HCT116 (cell line): ENCODE measurements around the gene ZNF292. TPM values are rescaled to one million over a fixed set of nuclear protein-coding genes. Genes with fewer than 3 reads are reported as not detected.

ENCODE experiments used
- ATAC-seq: fragments of 200-7000 bp; cut with Tn5 transposase; 2 replicates; pipeline ENCODE4 v1.9.1; 2020; ENCODE audit warnings: mild to moderate bottlenecking, moderate library complexity
- BruUV-seq: library from RNA; stranded (reverse); fragments of 400-500 nt; replicated peaks from 2 replicates; lab custom pipeline; 2021; lab: Mats Ljungman, UMichigan
- CTCF ChIA-PET: fragments of 300-600 bp; sonication (Branson Sonifier 250); formaldehyde crosslinking; loops from one replicate; lab custom pipeline; 2021; ENCODE audit warnings: antibody characterized with exemption; lab: Charles Lee
- POLR2A ChIA-PET: fragments of 300-600, 350-600 bp; sonication (Branson Sonifier 250); formaldehyde crosslinking; loops from one replicate; lab custom pipeline; 2021; ENCODE audit warnings: antibody characterized with exemption; lab: Charles Lee
- RAD21 ChIA-PET, 2 experiments: fragments of 300-600 bp; sonication (Branson Sonifier 250); formaldehyde crosslinking; loops; one replicate each; lab custom pipeline; 2023; ENCODE audit warnings: low total read pairs in 2 of 2; ENCODE audit not compliant: uncharacterized antibody in 2 of 2, unreplicated experiment in 2 of 2, low non-redundant PET in 1 of 2; lab: Charles Lee
- DNase-seq: peaks from one replicate; pipeline ENCODE4 v3.0.0-alpha.2; 2010; ENCODE audit warnings: low read depth, low spot score
- H2AFZ ChIP-seq: fragments of 200-600 bp; shearing (Covaris generic), sonication (generic); 2 replicates; pipeline ENCODE4 v1.6.1; 2017; ENCODE audit warnings: low read depth, mixed run types, mixed read lengths, antibody characterized with exemption, low read length; ENCODE audit not compliant: poor library complexity, severe bottlenecking
- H3K27ac ChIP-seq: 2 replicates; pipeline ENCODE4 v1.5.1; 2012; ENCODE audit warnings: low read depth, low read length
- H3K27me3 ChIP-seq: fragments of 200-600 bp; sonication (generic); 2 replicates; pipeline ENCODE4 v1.6.1; 2016; ENCODE audit warnings: mixed run types, low read length, mixed read lengths; ENCODE audit not compliant: insufficient read depth
- H3K36me3 ChIP-seq, 2 experiments: fragments of 200-500 bp in 1 of 2; fragments of 200-600 bp in 1 of 2; sonication (Bioruptor generic) in 1 of 2; sonication (generic) in 1 of 2; 2 replicates each; pipeline versions ENCODE4 v1.5.1 to v1.6.1; 2014 to 2016; ENCODE audit warnings: low read length in 2 of 2, inconsistent platforms in 1 of 2, mixed read lengths in 1 of 2, mixed run types in 1 of 2; ENCODE audit not compliant: insufficient read depth in 2 of 2, control insufficient read depth in 1 of 2
- H3K4me1 ChIP-seq, 2 experiments: fragments of 200-600 bp in 1 of 2; sonication (generic) in 1 of 2; 2 replicates each; pipeline versions ENCODE4 v1.5.1 to v1.6.1; 2012 to 2017; ENCODE audit warnings: low read length in 2 of 2, inconsistent platforms in 1 of 2, mild to moderate bottlenecking in 1 of 2, mixed read lengths in 1 of 2, mixed run types in 1 of 2, moderate library complexity in 1 of 2; ENCODE audit not compliant: insufficient read depth in 2 of 2, control insufficient read depth in 1 of 2
- H3K4me2 ChIP-seq: fragments of 200-600 bp; sonication (generic); 2 replicates; pipeline ENCODE4 v1.6.1; 2017; ENCODE audit warnings: mixed run types, low read length, mixed read lengths
- H3K4me3 ChIP-seq, 2 experiments: fragments of 200-600 bp in 1 of 2; sonication (generic) in 1 of 2; replicated peaks in 1 of 2; 2 replicates each; pipeline ENCODE4 v1.5.1; 2011 to 2016; ENCODE audit warnings: low read length in 2 of 2, control low read depth in 1 of 2, low read depth in 1 of 2, mild to moderate bottlenecking in 1 of 2, mixed read lengths in 1 of 2, mixed run types in 1 of 2
- H3K79me2 ChIP-seq: fragments of 200-600 bp; sonication (generic); 2 replicates; pipeline ENCODE4 v1.6.1; 2017; ENCODE audit warnings: mild to moderate bottlenecking, mixed run types, low read length, moderate library complexity, mixed read lengths; ENCODE audit not compliant: insufficient read depth
- H3K9ac ChIP-seq: fragments of 200-600 bp; sonication (generic); 2 replicates; pipeline ENCODE4 v1.6.1; 2016; ENCODE audit warnings: low read length, mixed read lengths
- H3K9me2 ChIP-seq: fragments of 200-600 bp; sonication (generic), shearing (Covaris generic); 2 replicates; pipeline ENCODE4 v1.6.1; 2017; ENCODE audit warnings: mixed run types, mild to moderate bottlenecking, moderate library complexity; ENCODE audit not compliant: insufficient read depth
- H3K9me3 ChIP-seq, 2 experiments: fragments of 200-500 bp in 1 of 2; fragments of 200-600 bp in 1 of 2; sonication (Bioruptor generic) in 1 of 2; sonication (generic) in 1 of 2; 2 replicates each; pipeline ENCODE4 v1.6.1; 2014 to 2017; ENCODE audit warnings: low read length in 2 of 2, mixed read lengths in 2 of 2, inconsistent platforms in 1 of 2, low read depth in 1 of 2, mild to moderate bottlenecking in 1 of 2, mixed run types in 1 of 2, moderate library complexity in 1 of 2; ENCODE audit not compliant: control insufficient read depth in 1 of 2, insufficient read depth in 1 of 2
- H4K20me1 ChIP-seq: fragments of 200-600 bp; sonication (generic), shearing (Covaris generic); 2 replicates; pipeline ENCODE4 v1.6.1; 2017; ENCODE audit warnings: mixed run types, mild to moderate bottlenecking, moderate library complexity; ENCODE audit not compliant: insufficient read depth
- CEBPB ChIP-seq: IDR thresholded peaks from 2 replicates; pipeline ENCODE4 v1.6.1; 2012; ENCODE audit warnings: low read depth
- EGR1 ChIP-seq: IDR thresholded peaks from 2 replicates; pipeline ENCODE4 v1.6.1; 2012; ENCODE audit warnings: low read depth
- ELF1 ChIP-seq: IDR thresholded peaks from 2 replicates; pipeline ENCODE4 v1.6.1; 2012; ENCODE audit warnings: low read depth, borderline replicate concordance
- EZH2phosphoT487 ChIP-seq: fragments of 200-600 bp; IDR thresholded peaks from 2 replicates; pipeline ENCODE4 v1.6.1; 2018; ENCODE audit warnings: antibody characterized with exemption, borderline replicate concordance
- FOSL1 ChIP-seq: IDR thresholded peaks from 2 replicates; pipeline ENCODE4 v1.6.1; 2012; ENCODE audit warnings: low read depth
- JUND ChIP-seq: IDR thresholded peaks from 2 replicates; pipeline ENCODE4 v1.6.1; 2012
- MAX ChIP-seq: IDR thresholded peaks from 2 replicates; pipeline ENCODE4 v1.6.1; 2012
- POLR2A ChIP-seq: IDR thresholded peaks from 2 replicates; pipeline ENCODE4 v1.7.0; 2011; ENCODE audit warnings: borderline replicate concordance; ENCODE audit not compliant: insufficient read depth, insufficient read length; ENCODE audit errors: extremely low read depth
- POLR2AphosphoS5 ChIP-seq: IDR thresholded peaks from 2 replicates; pipeline ENCODE4 v1.6.1; 2011; ENCODE audit warnings: mild to moderate bottlenecking, low read depth, low read length, moderate library complexity
- RAD21 ChIP-seq: IDR thresholded peaks from 2 replicates; pipeline ENCODE4 v1.6.1; 2012; ENCODE audit warnings: low read depth, mild to moderate bottlenecking
- SIN3A ChIP-seq: IDR thresholded peaks from 2 replicates; pipeline ENCODE4 v1.6.1; 2012; ENCODE audit warnings: low read depth
- TCF7L2 ChIP-seq: IDR thresholded peaks from 2 replicates; pipeline ENCODE4 v1.7.0; 2011; ENCODE audit warnings: borderline replicate concordance, inconsistent platforms; ENCODE audit not compliant: insufficient read depth, insufficient read length; ENCODE audit errors: extremely low read depth
- YY1 ChIP-seq: IDR thresholded peaks from 2 replicates; pipeline ENCODE4 v1.6.1; 2011; ENCODE audit warnings: low read length, low read depth, moderate library complexity, mild to moderate bottlenecking; ENCODE audit not compliant: insufficient replicate concordance; ENCODE audit errors: extremely low read depth
- ZBTB33 ChIP-seq: IDR thresholded peaks from 2 replicates; pipeline ENCODE4 v1.6.1; 2011; ENCODE audit warnings: mild to moderate bottlenecking, low read length, moderate library complexity; ENCODE audit not compliant: insufficient replicate concordance; ENCODE audit errors: extremely low read depth
- ZFX ChIP-seq: fragments of 450-650 bp; IDR thresholded peaks from 2 replicates; pipeline ENCODE4 v1.6.1; 2017
- ZNF274 ChIP-seq: fragments of 200-500 bp; sonication (Bioruptor generic); IDR thresholded peaks from 2 replicates; pipeline ENCODE4 v1.6.1; 2014; ENCODE audit warnings: mild to moderate bottlenecking, low read depth, low read length, inconsistent platforms
- intact Hi-C: fragments of 100-400 bp; cut with micrococcal nuclease; formaldehyde crosslinking; loops from 2 replicates; pipeline ENCODE4 v1.10.0; 2022
- total RNA-seq: library from RNA; stranded (reverse); gene quantifications from one replicate; pipeline ENCODE4 v1.2.1, GENCODE V29; 2021; ENCODE audit not compliant: unreplicated experiment
- TF ChIP-seq, protein P1 (sequence below): IDR thresholded peaks from 2 replicates; pipeline ENCODE4 v1.6.1; 2012; ENCODE audit warnings: low read depth
- TF ChIP-seq, protein P2 (sequence below), 3 experiments: fragments of 200-600 bp in 1 of 3; sonication (generic) in 1 of 3; IDR thresholded peaks in 2 of 3; conservative IDR thresholded peaks in 1 of 3; 2 replicates each; pipeline ENCODE4 v1.5.1; 2012 to 2017; ENCODE audit warnings: low read depth in 2 of 3, low read length in 2 of 3, antibody characterized with exemption in 1 of 3, borderline replicate concordance in 1 of 3, control low read depth in 1 of 3, mild to moderate bottlenecking in 1 of 3, mixed read lengths in 1 of 3, mixed run types in 1 of 3, moderate library complexity in 1 of 3; ENCODE audit not compliant: insufficient read depth in 1 of 3

Gene ZNF292
- total RNA-seq, 1 experiment from 2014 or later = 35.3 TPM

DNA sequence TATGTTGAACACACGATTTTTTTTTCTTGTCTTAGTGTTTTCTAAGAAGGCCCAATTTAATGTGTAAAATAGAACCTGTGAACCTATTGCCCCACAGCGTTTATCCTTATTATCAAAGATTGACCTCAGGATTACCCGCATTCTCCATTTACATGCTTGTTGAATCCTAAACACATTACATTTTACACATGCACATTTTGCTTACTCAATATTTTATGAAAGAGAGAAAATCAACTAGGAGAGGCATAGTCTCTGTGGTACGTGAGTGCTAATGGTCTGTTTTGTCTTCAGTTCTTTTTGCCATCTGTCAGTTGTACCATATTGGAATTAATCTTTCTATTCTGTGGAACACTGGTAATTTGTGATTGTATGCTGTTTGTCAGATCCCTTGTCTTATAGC, 86.9 kb downstream of the ZNF292 start:
- Histone ChIP-seq H3K9me3 (no peaks in the 10 kb centered on the region), H3K9ac (no peak overlapping the region), H3K4me2 (no peak overlapping the region), H3K36me3 (peaks cover 0 to 4% of the 10 kb centered on the region in 2 experiments; a peak in 3 of 4 replicates), H3K9me2 (no peaks in the 10 kb centered on the region), H3K79me2 (peaks cover 13% of the 10 kb centered on the region; the same call in 1 of the 2 replicates), H4K20me1 (0 out of 2 replicates have a peak, but pooled peaks cover 3% of the 10 kb centered on the region), H3K27me3 (no peaks in the 10 kb centered on the region), H3K27ac (no peak overlapping the region), H3K4me1 (no peaks in the 10 kb centered on the region), H3K4me3 (no peak overlapping the region), H2AFZ (no peak overlapping the region)
- DNase-seq (no peak), ATAC-seq (no peak)
- ChIA-PET CTCF (no interaction called here), RAD21 (no interaction called here), POLR2A (no interaction called here)
- no TSS peak for BruUV-seq
- intact Hi-C loops = no loop called here
- no peak for TF ChIP-seq POLR2A
- no peak for TF ChIP-seq ZBTB33
- TF ChIP-seq POLR2AphosphoS5 = no peak
- TF ChIP-seq MAX = no peak
- no peak for TF ChIP-seq CEBPB
- TF ChIP-seq, protein P1, sequence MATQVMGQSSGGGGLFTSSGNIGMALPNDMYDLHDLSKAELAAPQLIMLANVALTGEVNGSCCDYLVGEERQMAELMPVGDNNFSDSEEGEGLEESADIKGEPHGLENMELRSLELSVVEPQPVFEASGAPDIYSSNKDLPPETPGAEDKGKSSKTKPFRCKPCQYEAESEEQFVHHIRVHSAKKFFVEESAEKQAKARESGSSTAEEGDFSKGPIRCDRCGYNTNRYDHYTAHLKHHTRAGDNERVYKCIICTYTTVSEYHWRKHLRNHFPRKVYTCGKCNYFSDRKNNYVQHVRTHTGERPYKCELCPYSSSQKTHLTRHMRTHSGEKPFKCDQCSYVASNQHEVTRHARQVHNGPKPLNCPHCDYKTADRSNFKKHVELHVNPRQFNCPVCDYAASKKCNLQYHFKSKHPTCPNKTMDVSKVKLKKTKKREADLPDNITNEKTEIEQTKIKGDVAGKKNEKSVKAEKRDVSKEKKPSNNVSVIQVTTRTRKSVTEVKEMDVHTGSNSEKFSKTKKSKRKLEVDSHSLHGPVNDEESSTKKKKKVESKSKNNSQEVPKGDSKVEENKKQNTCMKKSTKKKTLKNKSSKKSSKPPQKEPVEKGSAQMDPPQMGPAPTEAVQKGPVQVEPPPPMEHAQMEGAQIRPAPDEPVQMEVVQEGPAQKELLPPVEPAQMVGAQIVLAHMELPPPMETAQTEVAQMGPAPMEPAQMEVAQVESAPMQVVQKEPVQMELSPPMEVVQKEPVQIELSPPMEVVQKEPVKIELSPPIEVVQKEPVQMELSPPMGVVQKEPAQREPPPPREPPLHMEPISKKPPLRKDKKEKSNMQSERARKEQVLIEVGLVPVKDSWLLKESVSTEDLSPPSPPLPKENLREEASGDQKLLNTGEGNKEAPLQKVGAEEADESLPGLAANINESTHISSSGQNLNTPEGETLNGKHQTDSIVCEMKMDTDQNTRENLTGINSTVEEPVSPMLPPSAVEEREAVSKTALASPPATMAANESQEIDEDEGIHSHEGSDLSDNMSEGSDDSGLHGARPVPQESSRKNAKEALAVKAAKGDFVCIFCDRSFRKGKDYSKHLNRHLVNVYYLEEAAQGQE = no peak
- no peak for TF ChIP-seq RAD21
- no peak for TF ChIP-seq YY1
- no peak for TF ChIP-seq EGR1
- no peak for TF ChIP-seq ZNF274
- TF ChIP-seq JUND = no peak
- no peak for TF ChIP-seq ZFX
- TF ChIP-seq, protein P2, sequence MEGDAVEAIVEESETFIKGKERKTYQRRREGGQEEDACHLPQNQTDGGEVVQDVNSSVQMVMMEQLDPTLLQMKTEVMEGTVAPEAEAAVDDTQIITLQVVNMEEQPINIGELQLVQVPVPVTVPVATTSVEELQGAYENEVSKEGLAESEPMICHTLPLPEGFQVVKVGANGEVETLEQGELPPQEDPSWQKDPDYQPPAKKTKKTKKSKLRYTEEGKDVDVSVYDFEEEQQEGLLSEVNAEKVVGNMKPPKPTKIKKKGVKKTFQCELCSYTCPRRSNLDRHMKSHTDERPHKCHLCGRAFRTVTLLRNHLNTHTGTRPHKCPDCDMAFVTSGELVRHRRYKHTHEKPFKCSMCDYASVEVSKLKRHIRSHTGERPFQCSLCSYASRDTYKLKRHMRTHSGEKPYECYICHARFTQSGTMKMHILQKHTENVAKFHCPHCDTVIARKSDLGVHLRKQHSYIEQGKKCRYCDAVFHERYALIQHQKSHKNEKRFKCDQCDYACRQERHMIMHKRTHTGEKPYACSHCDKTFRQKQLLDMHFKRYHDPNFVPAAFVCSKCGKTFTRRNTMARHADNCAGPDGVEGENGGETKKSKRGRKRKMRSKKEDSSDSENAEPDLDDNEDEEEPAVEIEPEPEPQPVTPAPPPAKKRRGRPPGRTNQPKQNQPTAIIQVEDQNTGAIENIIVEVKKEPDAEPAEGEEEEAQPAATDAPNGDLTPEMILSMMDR (IDR thresholded peaks at IDR 0.05 in 2 of 3, conservative IDR thresholded peaks at IDR 0.05 in 1 of 3; ENCODE audit: borderline replicate concordance in 1 of 3, insufficient read depth in 1 of 3, low read depth in 2 of 3, low read length in 2 of 3) = no peak
- TF ChIP-seq EZH2phosphoT487 = no peak
- no peak for TF ChIP-seq TCF7L2
- no peak for TF ChIP-seq SIN3A
- TF ChIP-seq ELF1 = no peak
- no peak for TF ChIP-seq FOSL1
